GM12878 (cell line): ENCODE data around the gene IL4I1. TPM values are rescaled to one million over a fixed set of nuclear protein-coding genes. Genes with fewer than 3 reads are reported as not detected.

ENCODE experiments used
- ATAC-seq: fragments of 200-7000 bp; cut with Tn5 transposase; 3 replicates; pipeline ENCODE4 v1.9.1; 2020; ENCODE audit warnings: mild to moderate bottlenecking, moderate library complexity
- BruUV-seq: library from RNA; stranded (reverse); fragments of 400-500 nt; replicated peaks from 2 replicates; lab custom pipeline; 2021; lab: Mats Ljungman, UMichigan
- CTCF ChIA-PET: fragments of 300-600 bp; sonication (Branson Sonifier 250); formaldehyde crosslinking; extraction: SDS; loops from one replicate; lab custom pipeline; 2021; ENCODE audit warnings: inconsistent platforms; lab: Yijun Ruan, JAX
- POLR2A ChIA-PET: fragments of 350-600 bp; formaldehyde crosslinking; extraction: SDS; loops from one replicate; lab custom pipeline; 2021; ENCODE audit warnings: inconsistent platforms; lab: Charles Lee
- RAD21 ChIA-PET: fragments of 300-600 bp; sonication (Branson Sonifier 250); formaldehyde crosslinking; loops from one replicate; lab custom pipeline; 2023; ENCODE audit warnings: antibody characterized with exemption; ENCODE audit not compliant: unreplicated experiment; lab: Charles Lee
- SMC1A ChIA-PET: fragments of 300-600 bp; sonication (Branson Sonifier 250); formaldehyde crosslinking; loops from one replicate; lab custom pipeline; 2023; ENCODE audit not compliant: unreplicated experiment, uncharacterized antibody; lab: Charles Lee
- DNase-seq: peaks from one replicate; pipeline ENCODE4 v3.0.0-alpha.2; 2011; ENCODE audit warnings: low read depth, low spot score
- FAIRE-seq: peaks from 3 replicates; lab custom pipeline; 2011; peaks lifted over from hg19 to GRCh38; lab: Jason Lieb, UNC
- H2AFZ ChIP-seq: 2 replicates; pipeline ENCODE4 v1.6.0; 2011; ENCODE audit warnings: low read depth, low read length, control low read depth; ENCODE audit not compliant: control insufficient read depth
- H3K27ac ChIP-seq: 2 replicates; pipeline ENCODE4 v1.5.1; 2011; ENCODE audit warnings: control low read depth; ENCODE audit not compliant: control insufficient read depth, insufficient read depth
- H3K27me3 ChIP-seq, 2 experiments: replicated peaks in 1 of 2; 2 replicates each; pipeline versions ENCODE4 v1.6.0 to v1.6.1; 2011; ENCODE audit warnings: low read length in 1 of 2; ENCODE audit not compliant: control insufficient read depth in 2 of 2, insufficient read depth in 2 of 2
- H3K36me3 ChIP-seq, 2 experiments: 2 replicates each; pipeline ENCODE4 v1.5.1; 2011; ENCODE audit warnings: low read length in 1 of 2; ENCODE audit not compliant: control insufficient read depth in 2 of 2, insufficient read depth in 2 of 2
- H3K4me1 ChIP-seq: 2 replicates; pipeline ENCODE4 v1.6.1; 2011; ENCODE audit warnings: mild to moderate bottlenecking, low read length, moderate library complexity, mixed read lengths; ENCODE audit not compliant: control insufficient read depth, insufficient read depth
- H3K4me2 ChIP-seq: 2 replicates; pipeline ENCODE4 v1.6.0; 2011; ENCODE audit warnings: control low read depth; ENCODE audit not compliant: control insufficient read depth, insufficient read depth
- H3K4me3 ChIP-seq: fragments of 200-600 bp; sonication (generic); 2 replicates; pipeline ENCODE4 v1.5.1; 2016
- H3K79me2 ChIP-seq: 2 replicates; pipeline ENCODE4 v1.6.0; 2011; ENCODE audit warnings: low read length; ENCODE audit not compliant: control insufficient read depth, insufficient read depth
- H3K9ac ChIP-seq: 2 replicates; pipeline ENCODE4 v1.8.0; 2011; ENCODE audit warnings: low read length, control low read depth, mixed read lengths; ENCODE audit not compliant: control insufficient read depth, insufficient read depth
- H3K9me3 ChIP-seq: replicated peaks from 3 replicates; pipeline ENCODE4 v1.5.1; 2011; ENCODE audit warnings: mild to moderate bottlenecking, low read length; ENCODE audit not compliant: control insufficient read depth, insufficient read depth
- H4K20me1 ChIP-seq: 2 replicates; pipeline ENCODE4 v1.6.0; 2011; ENCODE audit not compliant: control insufficient read depth, insufficient read depth
- BRCA1 ChIP-seq: IDR thresholded peaks from 2 replicates; pipeline ENCODE4 v1.6.1; 2011; ENCODE audit warnings: low read depth, low read length, improper control_type of control experiment
- CBX5 ChIP-seq: sonication (generic); IDR thresholded peaks from 2 replicates; pipeline ENCODE4 v1.6.1; 2016; ENCODE audit warnings: low read depth, moderate library complexity, mild to moderate bottlenecking, inconsistent platforms
- DPF2 ChIP-seq: fragments of 450-650 bp; IDR thresholded peaks from 2 replicates; pipeline ENCODE4 v1.6.1; 2017; ENCODE audit warnings: mild to moderate bottlenecking
- FOXK2 ChIP-seq: fragments of 450-650 bp; IDR thresholded peaks from 2 replicates; pipeline ENCODE4 v1.6.1; 2017; ENCODE audit warnings: mild to moderate bottlenecking, moderate library complexity
- RAD21 ChIP-seq: IDR thresholded peaks from 2 replicates; pipeline ENCODE4 v1.6.1; 2011; ENCODE audit warnings: mild to moderate bottlenecking, low read depth, low read length, moderate library complexity; ENCODE audit not compliant: insufficient read depth
- RB1 ChIP-seq: fragments of 450-650 bp; formaldehyde crosslinking; IDR thresholded peaks from 2 replicates; pipeline ENCODE4 v1.6.1; 2017; ENCODE audit warnings: mild to moderate bottlenecking, borderline replicate concordance
- RBBP5 ChIP-seq: fragments of 200-600 bp; sonication (generic); conservative IDR thresholded peaks from 2 replicates; pipeline ENCODE4 v1.6.1; 2016
- RFX5 ChIP-seq: IDR thresholded peaks from 2 replicates; pipeline ENCODE4 v1.6.1; 2011; ENCODE audit warnings: low read depth, low read length, improper control_type of control experiment
- ZNF622 ChIP-seq: fragments of 450-650 bp; IDR thresholded peaks from 2 replicates; pipeline ENCODE4 v1.6.1; 2017; ENCODE audit warnings: mild to moderate bottlenecking, inconsistent platforms
- WGBS: methylation state at CpG from one replicate; pipeline ENCODE4 v1.1.6; 2016; ENCODE audit warnings: low lambda C conversion rate; ENCODE audit not compliant: insufficient replicate concordance, insufficient coverage; ENCODE audit errors: missing lambda C conversion rate; 5-methylcytosine and 5-hydroxymethylcytosine counted together
- in situ Hi-C: fragments of 300-500 bp; cut with MboI; formaldehyde crosslinking; loops from 9 replicates; pipeline ENCODE4 v1.14.3; 2018; ENCODE audit warnings: mixed read lengths
- intact Hi-C: fragments of 100-400 bp; cut with micrococcal nuclease; formaldehyde crosslinking; loops from one replicate; pipeline ENCODE4 v1.14.2; 2022; ENCODE audit not compliant: unreplicated experiment
- polyA plus RNA-seq, 11 experiments: library from polyadenylated mRNA; depleted of rRNA in 4 of 11; unstranded in 6 of 11; stranded (reverse) in 5 of 11; fragments of >200 nt; fragmentation: Nextera tagmentation in 4 of 11; fragmentation: Illumina TruSeq in 1 of 11; extraction: Ambion mirVana in 4 of 11; extraction: Trizol in 1 of 11; gene quantifications; 1 replicate in 1 of 11; 2 replicates in 10 of 11; pipeline versions ENCODE4 v1.2.1 to v1.2.3, GENCODE V29; 2011 to 2016; ENCODE audit warnings: inconsistent platforms in 2 of 11, missing spikeins in 2 of 11, low read depth in 1 of 11
- total RNA-seq, 4 experiments: library from RNA; depleted of rRNA in 3 of 4; stranded (reverse); fragments of >200 nt in 3 of 4; fragmentation: Illumina TruSeq in 1 of 4; extraction: Trizol in 1 of 4; gene quantifications; 2 replicates each; pipeline versions ENCODE4 v1.2.1 to v1.2.3, GENCODE V29; 2013 to 2021
- TF ChIP-seq, protein P1 (sequence below): fragments of 450-650 bp; IDR thresholded peaks from 2 replicates; pipeline ENCODE4 v1.6.1; 2017; ENCODE audit warnings: mild to moderate bottlenecking, low read depth, inconsistent platforms; ENCODE audit not compliant: poor library complexity, severe bottlenecking
- TF ChIP-seq, protein P2 (sequence below): IDR thresholded peaks from 2 replicates; pipeline ENCODE4 v1.6.1; 2011; ENCODE audit warnings: low read depth, low read length, improper control_type of control experiment, borderline replicate concordance
- TF ChIP-seq, protein P3 (sequence below): fragments of 450-650 bp; IDR thresholded peaks from 2 replicates; pipeline ENCODE4 v1.6.1; 2017; ENCODE audit warnings: mild to moderate bottlenecking

The IL4I1 gene
- total and polyA plus RNA-seq, 10 of the 15 experiments (the other 5 are each of a cell fraction or from before 2014, with no cell fraction given): 0.62 to 83.8 (median 42.8) TPM

DNA sequence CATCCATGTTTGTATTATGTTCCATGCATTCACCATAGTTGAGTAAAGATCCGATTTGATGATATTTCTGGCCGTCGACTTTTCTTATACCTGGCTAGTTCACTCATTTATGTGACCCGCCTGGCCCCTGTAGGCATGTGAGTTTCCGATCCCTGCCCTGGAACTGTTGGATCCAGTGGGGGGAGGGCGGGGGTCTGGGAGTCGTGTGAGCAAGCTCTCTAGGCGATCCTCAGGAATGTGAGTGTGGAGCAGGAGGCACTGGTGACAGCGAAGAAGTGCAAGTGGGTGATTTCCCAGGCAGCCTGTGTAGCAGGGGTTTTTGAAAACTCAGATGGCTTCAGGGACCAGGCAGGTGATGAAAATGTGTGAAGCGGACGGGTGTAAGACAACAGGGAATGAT lies 56.4 kb downstream of the IL4I1 start:
- Histone ChIP-seq H4K20me1 (no peaks in the 10 kb centered on the region), H2AFZ (no peak overlapping the region), H3K4me2 (no peak overlapping the region), H3K4me3 (no peak overlapping the region), H3K27ac (no peak overlapping the region), H3K79me2 (no peaks in the 10 kb centered on the region), H3K27me3 (no peaks in the 10 kb centered on the region), H3K36me3 (peaks cover 10 to 11% of the 10 kb centered on the region in 2 experiments), H3K9ac (no peak overlapping the region), H3K9me3 (no peaks in the 10 kb centered on the region), H3K4me1 (peaks cover 13% of the 10 kb centered on the region)
- TF ChIP-seq FOXK2 (no peak), ZNF622 (no peak), RFX5 (no peak), CBX5 (no peak), RAD21 (no peak), DPF2 (no peak), RBBP5 (no peak), BRCA1 (no peak), RB1 (no peak)
- TF ChIP-seq, protein P1, sequence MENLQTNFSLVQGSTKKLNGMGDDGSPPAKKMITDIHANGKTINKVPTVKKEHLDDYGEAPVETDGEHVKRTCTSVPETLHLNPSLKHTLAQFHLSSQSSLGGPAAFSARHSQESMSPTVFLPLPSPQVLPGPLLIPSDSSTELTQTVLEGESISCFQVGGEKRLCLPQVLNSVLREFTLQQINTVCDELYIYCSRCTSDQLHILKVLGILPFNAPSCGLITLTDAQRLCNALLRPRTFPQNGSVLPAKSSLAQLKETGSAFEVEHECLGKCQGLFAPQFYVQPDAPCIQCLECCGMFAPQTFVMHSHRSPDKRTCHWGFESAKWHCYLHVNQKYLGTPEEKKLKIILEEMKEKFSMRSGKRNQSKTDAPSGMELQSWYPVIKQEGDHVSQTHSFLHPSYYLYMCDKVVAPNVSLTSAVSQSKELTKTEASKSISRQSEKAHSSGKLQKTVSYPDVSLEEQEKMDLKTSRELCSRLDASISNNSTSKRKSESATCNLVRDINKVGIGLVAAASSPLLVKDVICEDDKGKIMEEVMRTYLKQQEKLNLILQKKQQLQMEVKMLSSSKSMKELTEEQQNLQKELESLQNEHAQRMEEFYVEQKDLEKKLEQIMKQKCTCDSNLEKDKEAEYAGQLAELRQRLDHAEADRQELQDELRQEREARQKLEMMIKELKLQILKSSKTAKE: no peak
- TF ChIP-seq, protein P2, sequence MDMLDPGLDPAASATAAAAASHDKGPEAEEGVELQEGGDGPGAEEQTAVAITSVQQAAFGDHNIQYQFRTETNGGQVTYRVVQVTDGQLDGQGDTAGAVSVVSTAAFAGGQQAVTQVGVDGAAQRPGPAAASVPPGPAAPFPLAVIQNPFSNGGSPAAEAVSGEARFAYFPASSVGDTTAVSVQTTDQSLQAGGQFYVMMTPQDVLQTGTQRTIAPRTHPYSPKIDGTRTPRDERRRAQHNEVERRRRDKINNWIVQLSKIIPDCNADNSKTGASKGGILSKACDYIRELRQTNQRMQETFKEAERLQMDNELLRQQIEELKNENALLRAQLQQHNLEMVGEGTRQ: no peak
- TF ChIP-seq, protein P3, sequence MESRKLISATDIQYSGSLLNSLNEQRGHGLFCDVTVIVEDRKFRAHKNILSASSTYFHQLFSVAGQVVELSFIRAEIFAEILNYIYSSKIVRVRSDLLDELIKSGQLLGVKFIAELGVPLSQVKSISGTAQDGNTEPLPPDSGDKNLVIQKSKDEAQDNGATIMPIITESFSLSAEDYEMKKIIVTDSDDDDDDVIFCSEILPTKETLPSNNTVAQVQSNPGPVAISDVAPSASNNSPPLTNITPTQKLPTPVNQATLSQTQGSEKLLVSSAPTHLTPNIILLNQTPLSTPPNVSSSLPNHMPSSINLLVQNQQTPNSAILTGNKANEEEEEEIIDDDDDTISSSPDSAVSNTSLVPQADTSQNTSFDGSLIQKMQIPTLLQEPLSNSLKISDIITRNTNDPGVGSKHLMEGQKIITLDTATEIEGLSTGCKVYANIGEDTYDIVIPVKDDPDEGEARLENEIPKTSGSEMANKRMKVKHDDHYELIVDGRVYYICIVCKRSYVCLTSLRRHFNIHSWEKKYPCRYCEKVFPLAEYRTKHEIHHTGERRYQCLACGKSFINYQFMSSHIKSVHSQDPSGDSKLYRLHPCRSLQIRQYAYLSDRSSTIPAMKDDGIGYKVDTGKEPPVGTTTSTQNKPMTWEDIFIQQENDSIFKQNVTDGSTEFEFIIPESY: no peak
- ATAC-seq: no peak
- no TSS peak for BruUV-seq
- POLR2A ChIA-PET: no interaction called here
- in situ Hi-C loops: no loop called here
- DNase-seq: no peak
- WGBS: 97% methylated on average over 11 of the region's 11 CpGs
- intact Hi-C loops: no loop called here
- FAIRE-seq: no peak
- RAD21 ChIA-PET: no interaction called here
- SMC1A ChIA-PET: interaction anchor here (0.5 to 0.6 kb wide), 2 partner anchors 8 to 118 kb away, joined by 3 read pairs; no protein-coding TSS in a partner anchor
- CTCF ChIA-PET: no interaction called here
